Activated CD8-positive, alpha-beta memory T cell treated with anti-CD3 and anti-CD28 coated beads, Interleukin-2, amount 10 ng/mL, durations not matched to agents 7 days and 5 days (primary cell): ENCODE results near the gene DAO. TPM values are rescaled to one million over a fixed set of nuclear protein-coding genes. Genes with fewer than 3 reads are reported as not detected.
A peak's percentile ranks its signal among the peaks of the same experiment; 100 is the strongest.
"Not testable (repeated sequence)": the region's sequence is repeated elsewhere in the genome, so short reads cannot be mapped to it uniquely, and the experiment has no call there.

Experiments
- ATAC-seq: fragments of 150-1000 bp; cut with Tn5 transposase; one replicate; pipeline ENCODE4 v1.10.0; 2021; ENCODE audit warnings: moderate library complexity
- CTCF ChIA-PET: fragments of 350-600 bp; sonication (Branson Sonifier 250); formaldehyde crosslinking; loops from one replicate; lab custom pipeline; 2021; ENCODE audit warnings: antibody characterized with exemption; lab: Charles Lee
- DNase-seq: peaks from one replicate; pipeline ENCODE4 v3.0.0-alpha.2; 2020
- H3K27ac Mint-ChIP-seq: one replicate; pipeline ENCODE4 v1.8.0; 2021; ENCODE audit warnings: mild to moderate bottlenecking, mixed read lengths
- H3K27me3 Mint-ChIP-seq: one replicate; pipeline ENCODE4 v1.8.0; 2021; ENCODE audit warnings: mixed read lengths
- H3K36me3 Mint-ChIP-seq: one replicate; pipeline ENCODE4 v1.8.0; 2021; ENCODE audit warnings: mild to moderate bottlenecking, mixed read lengths
- H3K4me1 Mint-ChIP-seq: one replicate; pipeline ENCODE4 v1.8.0; 2021; ENCODE audit warnings: mixed read lengths
- H3K4me3 Mint-ChIP-seq: one replicate; pipeline ENCODE4 v1.8.0; 2021; ENCODE audit warnings: mild to moderate bottlenecking, moderate library complexity, mixed read lengths
- H3K9me3 Mint-ChIP-seq: one replicate; pipeline ENCODE4 v1.8.0; 2022; ENCODE audit warnings: low read depth, mixed read lengths
- total RNA-seq, 2 experiments: library from RNA; stranded (reverse); gene quantifications; one replicate each; pipeline ENCODE4 v1.2.3, GENCODE V29; 2021

Gene DAO
- total RNA-seq, 2 experiments from 2014 or later: not detected

DNA sequence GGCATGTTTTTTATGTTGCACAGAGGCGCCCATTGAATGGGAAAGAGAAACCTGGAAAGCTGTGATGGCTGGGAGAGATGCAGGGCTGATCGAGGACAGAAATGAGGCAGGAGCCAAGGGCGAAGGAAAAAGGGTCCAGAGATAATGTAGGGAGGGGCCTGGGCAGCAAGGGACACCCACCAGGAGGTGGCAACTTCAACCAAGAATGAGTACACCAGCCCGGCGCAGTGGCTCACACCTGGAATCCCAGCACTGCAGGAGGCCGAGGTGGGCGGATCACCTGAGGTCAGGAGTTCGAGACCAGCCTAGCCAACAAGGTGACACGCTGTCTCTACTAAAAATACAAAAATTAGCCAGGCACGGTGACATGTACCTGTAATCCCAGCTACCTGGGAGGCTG lies 26.5 kb upstream of the DAO start:
- Mint-ChIP-seq H3K27ac (peak overlapping the region; percentile 50), H3K4me3 (no peak overlapping the region), H3K36me3 (peaks cover 45% of the 10 kb centered on the region), H3K4me1 (peaks cover 56% of the 10 kb centered on the region), H3K9me3 (peaks cover 2% of the 10 kb centered on the region), H3K27me3 (peaks cover 2% of the 10 kb centered on the region)
- DNase-seq (no peak), ATAC-seq (no peak)
- CTCF ChIA-PET: interaction anchor here (1.4 kb wide), 1 partner anchor 28 kb away, joined by 3 read pairs; no protein-coding TSS in a partner anchor

DNA sequence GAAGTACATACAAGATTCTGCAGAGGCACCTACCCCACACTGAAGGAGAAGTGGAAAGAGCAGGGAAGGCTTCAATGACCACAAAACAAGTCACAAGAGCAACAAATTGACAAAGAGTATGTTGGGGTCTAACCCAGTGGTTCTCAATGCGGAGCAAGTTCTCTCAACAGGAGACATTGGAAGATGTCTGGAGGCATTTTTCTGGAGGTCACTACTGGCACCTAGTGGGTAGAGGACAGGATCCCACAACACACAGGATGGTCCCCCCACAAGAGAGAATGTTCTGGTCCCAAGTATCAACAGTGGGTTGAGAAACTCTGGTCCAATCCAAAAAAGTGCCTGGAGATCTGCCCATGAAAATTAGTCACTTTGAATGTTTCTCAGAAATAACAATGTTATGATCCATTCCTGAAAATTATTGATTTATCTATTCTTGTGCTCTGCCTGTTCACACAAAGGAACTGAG lies 25.9 kb upstream of the DAO start:
- CTCF ChIA-PET: no interaction called here
- H3K27me3 Mint-ChIP-seq: peaks cover 3% of the 10 kb centered on the region
- peaks cover 41% of the 10 kb centered on the region for H3K36me3 Mint-ChIP-seq
- ATAC-seq: no peak
- peak overlapping the region; percentile 88 for H3K27ac Mint-ChIP-seq
- peak overlapping the region; percentile 87 for H3K4me3 Mint-ChIP-seq
- H3K9me3 Mint-ChIP-seq: peaks cover 2% of the 10 kb centered on the region
- no peak for DNase-seq
- peaks cover 62% of the 10 kb centered on the region for H3K4me1 Mint-ChIP-seq

DNA sequence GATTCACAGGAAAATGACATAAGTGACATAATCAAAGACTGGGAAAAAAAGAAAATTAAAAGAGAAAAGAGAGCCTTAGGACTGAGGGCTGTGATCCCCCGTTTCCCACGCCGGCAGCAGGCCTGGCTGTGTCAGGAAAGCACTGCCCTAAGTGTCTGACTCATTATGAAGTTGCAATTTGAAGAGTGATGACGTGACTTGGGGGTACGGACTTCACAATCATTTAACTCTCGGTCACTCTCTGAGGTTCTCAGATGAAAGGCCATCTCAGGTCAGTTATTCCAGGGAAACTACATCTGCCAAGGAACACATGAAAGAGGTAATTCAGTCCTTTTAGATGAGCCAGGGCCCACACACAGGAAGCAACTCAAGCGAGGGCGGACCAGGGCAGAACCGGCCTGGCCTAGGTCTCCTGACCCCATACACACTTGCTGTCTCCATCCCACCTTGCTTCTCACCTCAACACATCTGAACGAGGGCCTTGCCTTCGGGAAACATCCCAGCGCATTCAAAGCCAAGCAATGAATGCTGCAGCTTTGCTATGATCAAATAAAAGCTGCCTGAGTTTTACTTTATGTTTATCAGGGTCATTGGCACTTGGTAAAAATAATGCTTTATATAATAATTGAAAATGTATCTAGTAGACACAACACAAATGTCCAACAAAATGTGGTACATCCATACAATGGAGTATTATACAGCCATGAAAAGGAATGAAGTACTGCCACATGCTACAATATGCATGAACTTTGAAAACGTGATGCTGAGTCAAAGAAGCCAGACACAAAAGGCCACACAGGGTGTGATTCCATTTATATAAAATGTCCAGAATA lies 25.2 kb upstream of the DAO start:
- peak; percentile 50 for DNase-seq
- no peak for ATAC-seq
- H3K36me3 Mint-ChIP-seq: peaks cover 39% of the 10 kb centered on the region
- H3K4me1 Mint-ChIP-seq: peaks cover 64% of the 10 kb centered on the region
- peaks cover 3% of the 10 kb centered on the region for H3K27me3 Mint-ChIP-seq
- peak overlapping the region; percentile 88 for H3K27ac Mint-ChIP-seq
- H3K9me3 Mint-ChIP-seq: peaks cover 2% of the 10 kb centered on the region
- CTCF ChIA-PET: no interaction called here
- peak overlapping the region; percentile 87 for H3K4me3 Mint-ChIP-seq

DNA sequence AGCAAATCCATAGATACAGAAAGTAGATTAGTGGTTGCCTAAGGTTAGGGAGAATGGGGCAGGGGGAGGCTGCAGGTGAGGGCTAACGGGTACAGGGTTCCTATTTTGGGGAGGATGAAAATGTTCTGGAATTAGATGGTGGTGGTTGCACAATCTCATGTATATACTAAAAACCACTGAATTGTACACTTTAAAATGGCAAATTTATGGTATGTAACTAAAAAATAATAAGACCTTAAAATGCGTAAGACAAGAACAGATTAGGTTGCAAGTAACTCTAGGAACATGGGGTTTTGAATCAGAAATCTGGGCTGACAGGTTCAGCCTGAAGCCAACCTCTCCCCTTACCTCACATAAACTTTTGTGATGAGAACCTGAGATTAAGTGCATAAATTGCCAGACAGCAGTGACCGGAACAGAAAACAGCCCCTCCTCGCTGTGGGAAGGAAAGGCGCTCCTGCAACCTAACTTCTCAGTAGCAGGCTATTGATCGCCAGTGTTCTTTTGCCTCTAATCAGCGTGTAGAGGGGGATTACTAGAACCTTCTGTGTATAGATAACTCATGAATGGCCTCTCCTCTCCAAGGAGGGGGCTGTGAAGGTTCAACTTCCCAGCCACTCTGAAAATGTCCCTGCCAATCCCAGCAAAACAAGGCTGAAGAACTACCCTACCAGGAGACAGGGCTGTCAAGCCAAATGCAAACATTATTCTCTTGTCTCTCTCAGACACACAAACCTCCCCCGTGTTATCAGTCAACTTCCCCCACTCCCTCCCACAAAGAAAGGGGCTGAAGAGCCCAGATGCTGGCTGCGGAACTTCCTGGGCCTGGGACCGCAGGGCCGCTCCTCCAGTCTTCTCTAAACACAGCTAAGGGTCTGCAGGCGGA lies 24.4 kb upstream of the DAO start:
- DNase-seq (no peak), ATAC-seq (no peak)
- Mint-ChIP-seq H3K4me3 (peak overlapping the region; percentile 87), H3K36me3 (peaks cover 39% of the 10 kb centered on the region), H3K4me1 (peaks cover 70% of the 10 kb centered on the region), H3K27me3 (peaks cover 3% of the 10 kb centered on the region), H3K27ac (peak overlapping the region; percentile 95), H3K9me3 (peaks cover 2% of the 10 kb centered on the region)
- CTCF ChIA-PET: no interaction called here

DNA sequence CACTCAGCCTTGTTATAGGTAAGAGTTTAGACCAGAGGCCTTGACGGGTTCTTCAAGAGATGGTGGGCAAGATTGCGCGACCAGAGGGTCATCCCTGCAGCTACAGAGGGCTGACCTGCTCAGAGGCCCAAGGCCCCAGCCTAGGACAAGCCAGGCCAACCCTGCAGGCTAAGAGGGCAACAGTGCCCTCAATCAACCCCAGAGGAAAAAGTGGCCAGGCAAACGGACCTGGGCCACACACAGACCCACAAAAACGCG lies 23.8 kb upstream of the DAO start:
- H3K27me3 Mint-ChIP-seq: peaks cover 3% of the 10 kb centered on the region
- peaks cover 69% of the 10 kb centered on the region for H3K4me1 Mint-ChIP-seq
- H3K27ac Mint-ChIP-seq: peak overlapping the region; percentile 95
- peaks cover 36% of the 10 kb centered on the region for H3K36me3 Mint-ChIP-seq
- CTCF ChIA-PET: no interaction called here
- H3K9me3 Mint-ChIP-seq: peaks cover 2% of the 10 kb centered on the region
- ATAC-seq: no peak
- peak overlapping the region; percentile 87 for H3K4me3 Mint-ChIP-seq
- DNase-seq: no peak

DNA sequence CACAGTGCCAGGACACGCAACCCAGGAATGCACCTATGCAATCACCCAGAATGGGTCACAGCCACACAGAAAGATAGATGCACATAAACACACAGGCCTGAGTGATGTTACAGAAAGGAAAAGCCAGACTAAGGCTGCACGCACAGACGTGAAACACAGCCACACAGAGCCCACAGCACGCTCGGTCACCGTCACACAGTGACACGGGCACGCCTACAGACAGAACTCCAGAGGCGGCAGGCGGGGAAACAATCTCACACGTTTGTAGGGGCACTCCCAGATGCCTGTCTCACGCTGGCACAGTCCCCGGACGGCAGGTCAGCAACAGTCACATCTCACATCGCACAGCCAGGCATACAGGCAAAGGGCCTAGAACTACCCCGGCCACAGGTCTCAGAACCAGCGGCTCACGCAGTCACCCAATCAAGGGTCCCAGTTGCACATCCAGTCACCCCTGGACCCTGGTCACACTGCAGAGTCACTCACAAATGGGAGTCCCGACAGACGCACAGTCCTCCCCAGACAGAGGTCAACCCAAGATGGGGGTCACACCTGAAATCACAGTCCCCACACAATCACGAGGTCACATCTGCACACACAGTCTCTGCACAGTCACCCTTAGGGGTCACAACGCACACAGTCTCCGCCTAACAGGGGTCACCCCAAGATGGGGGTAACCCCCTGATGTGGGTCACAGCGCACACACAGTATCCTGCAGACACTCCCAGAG lies 23.3 kb upstream of the DAO start:
- ATAC-seq (peak; percentile 38), DNase-seq (peak; percentile 75)
- peaks cover 31% of the 10 kb centered on the region for H3K36me3 Mint-ChIP-seq
- H3K4me1 Mint-ChIP-seq: peaks cover 65% of the 10 kb centered on the region
- H3K4me3 Mint-ChIP-seq: peak overlapping the region; percentile 87
- CTCF ChIA-PET: interaction anchor here (1.0 kb wide), 3 partner anchors 53 to 222 kb away, joined by 3 to 4 read pairs (median 4); partner anchors contain the start of gene SELPLG
- peaks cover 2% of the 10 kb centered on the region for H3K9me3 Mint-ChIP-seq
- H3K27me3 Mint-ChIP-seq: peaks cover 3% of the 10 kb centered on the region
- peak overlapping the region; percentile 95 for H3K27ac Mint-ChIP-seq

DNA sequence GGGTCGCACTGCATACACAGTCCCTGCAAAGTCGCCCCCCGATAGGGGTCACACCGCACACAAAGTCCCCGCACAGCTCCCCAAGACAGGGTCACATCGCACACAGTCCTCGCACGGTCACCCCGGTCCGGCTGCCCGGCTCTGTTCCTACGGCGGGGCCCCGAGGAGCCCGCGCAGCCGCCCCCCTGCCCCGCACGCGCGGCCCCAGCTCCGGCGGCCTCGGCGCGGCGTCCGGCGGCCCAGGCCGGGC lies 22.8 kb upstream of the DAO start:
- no peak for ATAC-seq

DNA sequence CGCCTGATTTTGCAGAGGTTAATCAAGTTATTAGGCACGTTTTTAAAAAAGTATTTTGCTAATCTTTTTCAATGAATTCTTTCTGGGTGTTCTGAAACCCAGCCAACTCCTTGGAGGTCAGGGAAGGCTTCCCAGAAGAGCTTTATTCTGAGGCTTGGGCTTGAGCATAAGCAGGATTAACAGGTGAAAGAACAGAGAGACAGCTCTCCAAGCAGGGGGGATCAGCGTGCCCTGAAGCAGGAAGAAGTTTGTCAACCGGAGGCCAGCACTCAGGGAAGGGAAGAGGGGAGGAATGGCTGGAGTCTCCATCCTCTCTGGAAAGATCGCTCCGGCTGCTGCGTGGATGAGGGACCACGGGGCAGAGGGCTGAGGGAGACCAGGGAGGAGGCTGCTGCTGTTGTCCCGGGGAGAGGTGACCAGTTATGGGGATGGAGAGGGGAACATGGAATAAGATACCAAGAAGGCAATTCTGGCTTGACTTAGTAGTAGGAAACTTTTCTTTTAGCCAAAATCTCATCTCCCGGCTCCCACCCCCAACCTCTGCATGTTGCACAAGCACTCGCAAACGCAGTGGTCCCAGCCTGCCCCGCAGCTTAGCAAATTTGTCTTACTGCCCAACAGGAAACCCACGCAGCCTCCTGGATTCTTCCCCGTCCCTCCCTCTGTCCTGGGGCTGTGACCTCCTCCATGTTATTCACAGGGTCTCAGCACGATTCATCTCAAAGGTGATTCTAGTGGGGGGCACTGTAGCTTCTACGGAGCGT lies 21.4 kb upstream of the DAO start:
- DNase-seq (no peak), ATAC-seq (no peak)
- Mint-ChIP-seq H3K27ac (peak overlapping the region; percentile 85), H3K36me3 (peaks cover 19% of the 10 kb centered on the region), H3K4me3 (peak overlapping the region; percentile 81), H3K4me1 (peaks cover 53% of the 10 kb centered on the region), H3K27me3 (peaks cover 3% of the 10 kb centered on the region), H3K9me3 (peaks cover 2% of the 10 kb centered on the region)
- CTCF ChIA-PET: interaction anchor here (0.5 to 1.2 kb wide), 3 partner anchors 26 to 256 kb away, joined by 3 read pairs; no protein-coding TSS in a partner anchor

More for the DNA sequence above, 22.8 kb upstream of the DAO start:
- DNase-seq: no peak
- H3K36me3 Mint-ChIP-seq: peaks cover 28% of the 10 kb centered on the region
- CTCF ChIA-PET: interaction anchor here (0.6 to 1.2 kb wide), 8 partner anchors 35 to 986 kb away, joined by 3 to 4 read pairs (median 4); partner anchors contain the start of gene SELPLG
- H3K27me3 Mint-ChIP-seq: peaks cover 3% of the 10 kb centered on the region
- peaks cover 2% of the 10 kb centered on the region for H3K9me3 Mint-ChIP-seq
- H3K4me1 Mint-ChIP-seq: peaks cover 62% of the 10 kb centered on the region
- peak overlapping the region; percentile 95 for H3K27ac Mint-ChIP-seq
- H3K4me3 Mint-ChIP-seq: peak overlapping the region; percentile 87

DNA sequence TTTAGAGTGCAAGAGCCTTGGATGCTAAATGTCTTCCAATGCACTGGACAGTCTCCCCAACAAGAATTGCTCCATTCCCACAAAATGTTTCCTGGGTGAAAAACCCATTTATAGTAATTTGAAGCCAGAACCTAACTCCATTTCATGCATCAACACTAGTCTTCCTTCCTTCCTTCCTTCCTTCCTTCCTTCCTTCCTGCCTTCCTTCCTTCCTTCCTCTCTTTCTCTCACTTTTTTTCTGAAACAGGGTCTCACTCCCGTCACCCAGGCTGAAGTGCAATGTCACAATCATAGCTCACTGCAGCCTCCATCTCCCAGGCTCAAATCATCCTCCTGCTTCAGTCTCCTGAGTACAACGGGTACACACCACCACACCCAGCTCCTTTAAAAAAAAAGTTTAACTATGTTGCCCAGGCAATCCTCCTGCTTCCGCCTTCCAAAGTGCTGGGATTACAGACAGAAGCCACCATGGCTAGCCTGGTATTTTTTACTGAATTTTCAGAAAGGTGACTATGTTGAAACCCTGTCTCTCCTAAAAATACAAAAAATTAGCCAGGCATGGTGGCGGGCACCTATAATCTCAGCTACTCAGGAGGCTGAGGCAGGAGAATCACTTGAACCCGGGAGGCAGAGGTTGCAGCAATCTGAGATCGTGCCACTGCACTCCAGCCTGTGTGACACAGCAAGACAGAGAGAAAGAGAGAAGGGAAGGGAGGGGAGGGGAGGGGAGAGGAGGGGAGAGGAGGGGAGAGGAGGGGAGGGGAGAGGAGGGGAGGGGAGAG lies 20.6 kb upstream of the DAO start:
- H3K27ac Mint-ChIP-seq, H3K27me3 Mint-ChIP-seq, H3K9me3 Mint-ChIP-seq, DNase-seq, ATAC-seq: not testable (repeated sequence)
- Mint-ChIP-seq H3K4me3 (peak overlapping the region; percentile 81), H3K36me3 (peaks cover 13% of the 10 kb centered on the region), H3K4me1 (peaks cover 44% of the 10 kb centered on the region)
- CTCF ChIA-PET: interaction anchor here (1.2 kb wide), 1 partner anchor 26 kb away, joined by 3 read pairs; no protein-coding TSS in a partner anchor

DNA sequence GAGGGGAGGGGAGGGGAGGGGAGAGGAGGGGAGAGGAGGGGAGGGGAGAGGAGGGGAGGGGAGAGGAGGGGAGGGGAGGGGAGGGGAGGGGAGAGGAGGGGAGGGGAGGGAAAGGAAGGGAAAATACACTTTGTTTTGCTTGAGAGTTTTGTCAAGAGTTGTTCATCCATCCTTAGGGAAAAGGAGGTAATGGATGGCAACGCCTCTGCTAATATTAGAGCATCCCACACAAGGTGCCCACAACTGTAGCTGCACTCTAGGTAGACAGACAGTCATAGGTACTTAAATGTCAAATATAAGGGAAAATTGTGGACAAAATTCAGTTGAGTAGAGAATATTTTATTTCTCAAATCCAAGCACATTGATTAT lies 20.0 kb upstream of the DAO start:
- Mint-ChIP-seq H3K4me3 (no peak overlapping the region), H3K27me3 (peaks cover 3% of the 10 kb centered on the region)

DNA sequence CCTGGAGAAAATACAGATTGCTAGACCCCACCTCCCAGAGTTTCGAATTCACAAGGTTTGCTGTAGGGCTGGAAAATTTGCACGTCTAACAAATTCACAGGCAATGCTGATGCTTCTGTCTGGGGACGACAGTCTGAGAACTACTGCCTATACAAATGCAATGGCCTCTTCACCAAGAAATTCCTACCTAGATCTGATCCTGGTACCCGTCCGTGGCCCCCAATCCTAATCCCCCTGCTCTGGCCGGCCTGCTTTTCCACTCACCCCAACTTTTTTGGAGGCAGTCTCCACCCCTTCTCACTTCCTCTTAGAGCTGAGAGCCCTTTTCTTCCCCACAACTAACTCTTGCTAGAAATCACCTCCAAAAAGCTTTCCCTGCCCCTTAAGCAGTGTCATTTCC lies 19.4 kb upstream of the DAO start:
- peaks cover 3% of the 10 kb centered on the region for H3K27me3 Mint-ChIP-seq
- ATAC-seq (no peak), DNase-seq (no peak)
- H3K4me1 Mint-ChIP-seq: peaks cover 34% of the 10 kb centered on the region
- H3K27ac Mint-ChIP-seq: no peak overlapping the region
- no peaks in the 10 kb centered on the region for H3K9me3 Mint-ChIP-seq
- H3K36me3 Mint-ChIP-seq: peaks cover 4% of the 10 kb centered on the region
- no peak overlapping the region for H3K4me3 Mint-ChIP-seq
- CTCF ChIA-PET: interaction anchor here (0.6 to 1.8 kb wide), 4 partner anchors 11 to 301 kb away, joined by 3 to 5 read pairs (median 4); partner anchors contain the start of gene ALKBH2

More for the DNA sequence above, 20.0 kb upstream of the DAO start:
- CTCF ChIA-PET: no interaction called here
- Mint-ChIP-seq H3K9me3 (peaks cover 2% of the 10 kb centered on the region), H3K36me3 (peaks cover 9% of the 10 kb centered on the region), H3K4me1 (peaks cover 39% of the 10 kb centered on the region), H3K27ac (no peak overlapping the region)
- no peak for ATAC-seq
- DNase-seq: no peak
